Esophagus squamous epithelium (tissue), 4 donors: ENCODE measurements around the gene COL27A1.

Source experiments
- POLR2A ChIP-seq, 4 donors: fragments of 450-650 bp; IDR thresholded peaks; one replicate each; pipeline ENCODE4 v1.6.1; 2017; ENCODE audit warnings: antibody characterized with exemption in 4 of 4, mild to moderate bottlenecking in 4 of 4, moderate library complexity in 3 of 4
- TF ChIP-seq, protein P1 (sequence below), 6 experiments: fragments of 450-650 bp in 4 of 6; fragments of 200-600 bp in 2 of 6; sonication (generic) in 2 of 6; IDR thresholded peaks; one replicate each; pipeline ENCODE4 v1.5.1; 2016 to 2019; ENCODE audit warnings: antibody characterized with exemption in 6 of 6, mild to moderate bottlenecking in 4 of 6, moderate library complexity in 4 of 6

DNA sequence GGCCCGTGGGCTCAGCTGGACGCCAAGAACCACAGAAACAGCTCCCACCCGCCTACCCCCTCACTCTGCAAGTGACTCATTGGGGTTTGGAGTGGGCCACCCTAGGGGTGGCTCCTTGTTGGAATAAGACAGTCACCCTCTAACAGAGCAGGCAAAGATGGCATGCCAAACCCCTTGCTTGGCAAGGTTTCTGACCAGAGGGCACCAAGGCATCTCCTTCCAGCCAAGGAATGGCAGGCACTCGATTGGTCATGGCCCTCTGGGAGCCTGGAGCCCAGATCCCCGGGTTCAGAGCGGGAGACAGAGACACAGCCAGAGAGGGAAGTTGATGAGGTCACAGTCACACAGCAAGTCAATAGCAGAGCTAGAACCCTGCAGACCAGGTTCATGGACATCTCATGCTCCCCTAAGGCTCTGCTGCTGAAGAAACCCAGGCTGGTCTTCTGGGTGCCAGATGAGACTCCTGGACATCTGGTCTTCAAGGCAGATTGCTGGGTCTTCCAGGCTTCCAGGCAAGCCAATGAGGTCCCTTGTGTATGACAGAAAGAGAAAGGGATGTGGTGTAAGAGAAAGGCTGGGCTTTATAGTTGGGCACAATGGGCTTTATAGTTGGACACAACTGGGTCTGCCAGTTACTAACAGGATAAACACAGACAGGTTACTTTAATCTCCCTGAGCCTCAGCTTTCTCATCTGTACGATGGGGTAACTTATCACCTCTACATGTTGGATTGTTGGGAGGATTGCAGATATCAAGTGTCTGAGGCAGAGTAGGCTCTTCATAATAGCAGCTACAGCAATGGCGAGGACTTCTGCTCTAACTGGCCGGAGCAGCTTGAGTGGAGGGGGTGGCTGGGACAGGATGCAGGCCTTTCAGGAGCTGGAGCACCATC lies 33.0 kb upstream of the COL27A1 start:
- TF ChIP-seq, protein P1, sequence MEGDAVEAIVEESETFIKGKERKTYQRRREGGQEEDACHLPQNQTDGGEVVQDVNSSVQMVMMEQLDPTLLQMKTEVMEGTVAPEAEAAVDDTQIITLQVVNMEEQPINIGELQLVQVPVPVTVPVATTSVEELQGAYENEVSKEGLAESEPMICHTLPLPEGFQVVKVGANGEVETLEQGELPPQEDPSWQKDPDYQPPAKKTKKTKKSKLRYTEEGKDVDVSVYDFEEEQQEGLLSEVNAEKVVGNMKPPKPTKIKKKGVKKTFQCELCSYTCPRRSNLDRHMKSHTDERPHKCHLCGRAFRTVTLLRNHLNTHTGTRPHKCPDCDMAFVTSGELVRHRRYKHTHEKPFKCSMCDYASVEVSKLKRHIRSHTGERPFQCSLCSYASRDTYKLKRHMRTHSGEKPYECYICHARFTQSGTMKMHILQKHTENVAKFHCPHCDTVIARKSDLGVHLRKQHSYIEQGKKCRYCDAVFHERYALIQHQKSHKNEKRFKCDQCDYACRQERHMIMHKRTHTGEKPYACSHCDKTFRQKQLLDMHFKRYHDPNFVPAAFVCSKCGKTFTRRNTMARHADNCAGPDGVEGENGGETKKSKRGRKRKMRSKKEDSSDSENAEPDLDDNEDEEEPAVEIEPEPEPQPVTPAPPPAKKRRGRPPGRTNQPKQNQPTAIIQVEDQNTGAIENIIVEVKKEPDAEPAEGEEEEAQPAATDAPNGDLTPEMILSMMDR (IDR thresholded peaks at IDR 0.05), result no peak
- no peak for TF ChIP-seq POLR2A (IDR thresholded peaks at IDR 0.05)
